K562 treated with DMSO at 1 percent for 12 hours (cell line): ENCODE results near the gene ZCWPW2. TPM values are rescaled to one million over a fixed set of nuclear protein-coding genes. Genes with fewer than 3 reads are reported as not detected.

Experiments
- total RNA-seq: library from RNA; unstranded; fragments of 300-600 nt; gene quantifications from 2 replicates; pipeline ENCODE4 v1.2.3, GENCODE V29; 2022; ENCODE audit not compliant: insufficient read depth

The ZCWPW2 gene, protein sequence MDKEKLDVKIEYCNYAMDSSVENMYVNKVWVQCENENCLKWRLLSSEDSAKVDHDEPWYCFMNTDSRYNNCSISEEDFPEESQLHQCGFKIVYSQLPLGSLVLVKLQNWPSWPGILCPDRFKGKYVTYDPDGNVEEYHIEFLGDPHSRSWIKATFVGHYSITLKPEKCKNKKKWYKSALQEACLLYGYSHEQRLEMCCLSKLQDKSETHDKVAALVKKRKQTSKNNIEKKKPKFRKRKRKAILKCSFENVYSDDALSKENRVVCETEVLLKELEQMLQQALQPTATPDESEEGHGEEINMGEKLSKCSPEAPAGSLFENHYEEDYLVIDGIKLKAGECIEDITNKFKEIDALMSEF
- not detected in 2 replicates for total RNA-seq

DNA sequence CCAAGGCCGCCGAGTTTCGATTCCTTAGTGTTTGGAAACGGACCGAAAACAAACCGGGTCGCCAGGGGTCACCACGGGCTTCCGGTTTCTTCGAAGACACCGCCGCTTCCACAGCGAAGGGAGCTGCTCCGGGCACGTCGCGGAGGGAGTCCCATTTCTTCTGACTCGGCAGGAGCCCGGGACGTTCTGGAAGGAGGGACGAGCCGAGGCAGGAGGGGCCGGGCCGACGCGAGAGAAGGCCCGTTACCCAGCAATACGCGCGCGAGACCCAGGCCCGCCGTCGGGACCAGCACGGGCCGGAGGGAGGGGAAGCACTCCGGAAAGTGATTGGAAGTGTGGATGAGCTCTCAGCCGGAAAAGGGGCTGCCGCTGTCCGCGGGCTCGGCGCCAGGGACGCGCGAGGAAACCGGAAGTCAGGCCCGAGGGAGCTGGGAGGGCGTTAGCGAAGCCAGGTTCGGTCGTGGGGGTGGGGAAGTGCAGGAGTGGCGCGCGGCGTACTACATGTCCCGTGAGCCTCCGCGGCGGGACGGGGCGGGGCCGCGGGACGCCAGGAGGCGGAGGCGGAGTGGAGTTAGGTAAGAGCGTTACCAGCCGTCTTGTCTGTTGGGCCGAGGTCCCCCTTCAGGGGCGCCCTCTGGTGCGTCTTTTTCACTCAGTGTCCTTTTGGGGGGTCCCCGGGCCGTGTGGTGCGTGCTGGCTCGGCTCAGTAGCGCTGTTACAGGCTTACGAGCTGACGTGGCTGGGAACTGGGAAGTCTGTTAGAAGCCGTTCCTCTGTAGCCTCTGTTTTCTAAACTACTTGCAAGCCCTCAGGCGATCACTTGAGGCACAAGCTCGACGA lies at the start of gene ZCWPW2, which contains the start of gene AZI2:
ZCWPW2 (plus strand) TSS at position 93 of the 840 bp plus-strand sequence. CDS start 64,348 bp downstream, outside the sequence.
AZI2 (minus strand) TSS at position 196 of the 840 bp plus-strand sequence. CDS start 8,207 bp downstream, outside the sequence.

Other genes starting within 250 kb of the ZCWPW2 start
- gene CMC1, start 107.1 kb upstream of the ZCWPW2 start, total RNA-seq: 50.4 and 54.1 TPM in 2 replicates
- 25.1 and 50.0 TPM in 2 replicates for gene AZI2, start 103 bp downstream of the ZCWPW2 start, total RNA-seq